Parathyroid adenoma (tissue), 2 donors: ENCODE measurements around the gene TEKTIP1.
A peak's percentile ranks its signal among the peaks of the same experiment; 100 is the strongest.

Experiments
- H2AFZ ChIP-seq: fragments of 300-600 bp; sonication (generic); one replicate; pipeline ENCODE4 v1.7.0; 2017; ENCODE audit warnings: antibody characterized with exemption, mild to moderate bottlenecking
- H3K27ac ChIP-seq: fragments of 300-600 bp; sonication (generic); one replicate; pipeline ENCODE4 v1.7.0; 2017
- H3K27me3 ChIP-seq: fragments of 300-600 bp; sonication (generic); one replicate; pipeline ENCODE4 v1.7.0; 2017; ENCODE audit warnings: low read length; ENCODE audit not compliant: control insufficient read depth, insufficient read depth
- H3K36me3 ChIP-seq: fragments of 300-600 bp; sonication (generic); one replicate; pipeline ENCODE4 v1.7.0; 2017; ENCODE audit warnings: low read length; ENCODE audit not compliant: control insufficient read depth, insufficient read depth
- H3K4me1 ChIP-seq: fragments of 300-600 bp; sonication (generic); one replicate; pipeline ENCODE4 v1.7.0; 2017; ENCODE audit warnings: control low read depth
- H3K4me2 ChIP-seq: fragments of 300-600 bp; sonication (generic); one replicate; pipeline ENCODE4 v1.7.0; 2017; ENCODE audit warnings: low read length
- H3K4me3 ChIP-seq: fragments of 300-600 bp; sonication (generic); one replicate; pipeline ENCODE4 v1.7.0; 2017; ENCODE audit warnings: low read depth, low read length
- H3K79me2 ChIP-seq: fragments of 300-600 bp; sonication (generic); one replicate; pipeline ENCODE4 v1.7.0; 2017; ENCODE audit warnings: control low read depth
- H3K9ac ChIP-seq: fragments of 300-600 bp; sonication (generic); one replicate; pipeline ENCODE4 v1.7.0; 2017; ENCODE audit warnings: mild to moderate bottlenecking
- H3K9me3 ChIP-seq: fragments of 300-600 bp; sonication (generic); one replicate; pipeline ENCODE4 v1.7.0; 2017; ENCODE audit warnings: low read length; ENCODE audit not compliant: control insufficient read depth
- CTCF ChIP-seq: fragments of 300-600 bp; sonication (generic); IDR thresholded peaks from one replicate; pipeline ENCODE4 v1.7.0; 2017; ENCODE audit warnings: antibody characterized with exemption, mild to moderate bottlenecking
- donor health status: primary hyperparathyroidism.

TEKTIP1 gene

GRCh38 chr19:3573162-3573857, 34.3 kb downstream of the TEKTIP1 start:
- peak overlapping the region; percentile 91 for H3K4me2 ChIP-seq
- H2AFZ ChIP-seq, result peak overlapping the region; percentile 81
- H3K4me1 ChIP-seq, result peaks cover 5% of the 10 kb centered on the region
- H3K27ac ChIP-seq, result no peak overlapping the region
- no peaks in the 10 kb centered on the region for H3K9me3 ChIP-seq
- H3K9ac ChIP-seq, result peak overlapping the region; percentile 16
- TF ChIP-seq CTCF, result no peak
- H3K4me3 ChIP-seq, result peak overlapping the region; percentile 83
- H3K79me2 ChIP-seq, result no peaks in the 10 kb centered on the region
- H3K36me3 ChIP-seq, result no peaks in the 10 kb centered on the region
- H3K27me3 ChIP-seq, result no peaks in the 10 kb centered on the region

- no peak for TF ChIP-seq CTCF
- H3K4me2 ChIP-seq, result peak overlapping the region; percentile 91
- H3K36me3 ChIP-seq, result no peaks in the 10 kb centered on the region
- no peak overlapping the region for H3K27ac ChIP-seq
- peak overlapping the region; percentile 83 for H3K4me3 ChIP-seq
- peaks cover 5% of the 10 kb centered on the region for H3K4me1 ChIP-seq
- H2AFZ ChIP-seq, result peak overlapping the region; percentile 81
- no peak overlapping the region for H3K9ac ChIP-seq
- H3K79me2 ChIP-seq, result no peaks in the 10 kb centered on the region
- no peaks in the 10 kb centered on the region for H3K9me3 ChIP-seq
- no peaks in the 10 kb centered on the region for H3K27me3 ChIP-seq
Measured at GRCh38 chr19:3573858-3574637, 35.1 kb downstream of the TEKTIP1 start.

GRCh38 chr19:3575260-3575741, 36.3 kb downstream of the TEKTIP1 start:
- Histone ChIP-seq H3K27me3 (no peaks in the 10 kb centered on the region), H2AFZ (no peak overlapping the region), H3K27ac (no peak overlapping the region), H3K4me3 (no peak overlapping the region), H3K36me3 (no peaks in the 10 kb centered on the region), H3K4me2 (no peak overlapping the region), H3K9ac (no peak overlapping the region), H3K4me1 (peaks cover 5% of the 10 kb centered on the region), H3K9me3 (no peaks in the 10 kb centered on the region), H3K79me2 (no peaks in the 10 kb centered on the region)
- no peak for TF ChIP-seq CTCF

GRCh38 chr19:3575949-3576673, 37.1 kb downstream of the TEKTIP1 start:
- Histone ChIP-seq H3K79me2 (no peaks in the 10 kb centered on the region), H2AFZ (no peak overlapping the region), H3K27me3 (no peaks in the 10 kb centered on the region), H3K9ac (no peak overlapping the region), H3K36me3 (no peaks in the 10 kb centered on the region), H3K4me2 (peak overlapping the region; percentile 17), H3K9me3 (no peaks in the 10 kb centered on the region), H3K27ac (no peak overlapping the region), H3K4me1 (peaks cover 5% of the 10 kb centered on the region), H3K4me3 (peak overlapping the region; percentile 9)
- TF ChIP-seq CTCF, result no peak
